ENCODE results near the gene GLRB.

GRCh38 chr4:157172011-157172410 lies 96.1 kb downstream of the GLRB start:
- TF ChIP-seq, protein P1, sequence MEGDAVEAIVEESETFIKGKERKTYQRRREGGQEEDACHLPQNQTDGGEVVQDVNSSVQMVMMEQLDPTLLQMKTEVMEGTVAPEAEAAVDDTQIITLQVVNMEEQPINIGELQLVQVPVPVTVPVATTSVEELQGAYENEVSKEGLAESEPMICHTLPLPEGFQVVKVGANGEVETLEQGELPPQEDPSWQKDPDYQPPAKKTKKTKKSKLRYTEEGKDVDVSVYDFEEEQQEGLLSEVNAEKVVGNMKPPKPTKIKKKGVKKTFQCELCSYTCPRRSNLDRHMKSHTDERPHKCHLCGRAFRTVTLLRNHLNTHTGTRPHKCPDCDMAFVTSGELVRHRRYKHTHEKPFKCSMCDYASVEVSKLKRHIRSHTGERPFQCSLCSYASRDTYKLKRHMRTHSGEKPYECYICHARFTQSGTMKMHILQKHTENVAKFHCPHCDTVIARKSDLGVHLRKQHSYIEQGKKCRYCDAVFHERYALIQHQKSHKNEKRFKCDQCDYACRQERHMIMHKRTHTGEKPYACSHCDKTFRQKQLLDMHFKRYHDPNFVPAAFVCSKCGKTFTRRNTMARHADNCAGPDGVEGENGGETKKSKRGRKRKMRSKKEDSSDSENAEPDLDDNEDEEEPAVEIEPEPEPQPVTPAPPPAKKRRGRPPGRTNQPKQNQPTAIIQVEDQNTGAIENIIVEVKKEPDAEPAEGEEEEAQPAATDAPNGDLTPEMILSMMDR (conservative IDR thresholded peaks at IDR 0.05; ENCODE audit: low read depth, low read length): peak; percentile 49
- no peak for TF ChIP-seq EZH2 (IDR thresholded peaks at IDR 0.05; ENCODE audit: borderline replicate concordance, low read depth, low read length, poor library complexity, severe bottlenecking)

Data from A673 (cell line).